Activated CD4-positive, alpha-beta T cell treated with anti-CD3 and anti-CD28 coated beads for 24 hours (primary cell): Measurements from ENCODE around the gene PDK2.
A peak's percentile ranks its signal among the peaks of the same experiment; 100 is the strongest.

Source experiments
- DNase-seq, 2 donors: peaks; one replicate each; pipeline ENCODE4 v3.0.0-alpha.2; 2020; ENCODE audit warnings: low read depth in 2 of 2

The PDK2 gene

GRCh38 chr17:50149417-50150353 lies 54.5 kb downstream of the PDK2 start:
- DNase-seq, result no peak

GRCh38 chr17:50150354-50151040 lies 55.3 kb downstream of the PDK2 start, which contains the start of gene PPP1R9B:
PPP1R9B (minus strand) TSS chr17:50150677; CDS start chr17:50150513, 164 bp downstream.
- DNase-seq, result no peak

- peak; percentile 77 to 82 for DNase-seq
These were observed 56.1 kb downstream of the PDK2 start for GRCh38 chr17:50151041-50151936.

- DNase-seq, result no peak
These were observed 56.9 kb downstream of the PDK2 start for GRCh38 chr17:50151937-50152547.

GRCh38 chr17:50152736-50153135 lies 57.6 kb downstream of the PDK2 start:
- no peak for DNase-seq

GRCh38 chr17:50153650-50154575 lies 58.8 kb downstream of the PDK2 start:
- no peak for DNase-seq

- no peak for DNase-seq
These were observed 59.5 kb downstream of the PDK2 start for GRCh38 chr17:50154604-50155003.

- DNase-seq, result no peak
These were observed 60.1 kb downstream of the PDK2 start for GRCh38 chr17:50155115-50155819.

- no peak for DNase-seq
These were observed 62.7 kb downstream of the PDK2 start for GRCh38 chr17:50157891-50158290.

- DNase-seq, result peak; percentile 94 to 95
These were observed 66.1 kb downstream of the PDK2 start for GRCh38 chr17:50161023-50161910.
